CD4-positive, alpha-beta T cell treated with Interleukin-21 for 1 hour (primary cell): Measurements from ENCODE around the gene STARD10.

ENCODE experiments used
- DNase-seq: peaks from one replicate; pipeline ENCODE4 v3.0.0-alpha.2; 2020

STARD10 gene

GRCh38 chr11:72793425-72794367 is at the start of gene STARD10:
STARD10 (minus strand) TSS chr11:72794047; CDS start chr11:72781181, 12,866 bp downstream.
- peak; percentile 95 for DNase-seq

GRCh38 chr11:72842653-72843330 is 48.9 kb upstream of the STARD10 start:
- no peak for DNase-seq

GRCh38 chr11:72842126-72842525 is 48.3 kb upstream of the STARD10 start:
- no peak for DNase-seq

GRCh38 chr11:72841397-72841796 is 47.5 kb upstream of the STARD10 start:
- DNase-seq: no peak

- no peak for DNase-seq
These were observed 46.9 kb upstream of the STARD10 start for GRCh38 chr11:72840780-72841179.

GRCh38 chr11:72838691-72839305 is 45.0 kb upstream of the STARD10 start:
- DNase-seq: no peak

GRCh38 chr11:72836111-72836510 is 42.3 kb upstream of the STARD10 start:
- DNase-seq: no peak

- no peak for DNase-seq
These were observed 41.1 kb upstream of the STARD10 start for GRCh38 chr11:72834905-72835304.

- no peak for DNase-seq
These were observed 40.1 kb upstream of the STARD10 start for GRCh38 chr11:72833811-72834493.

GRCh38 chr11:72833083-72833733 is 39.4 kb upstream of the STARD10 start:
- no peak for DNase-seq

- no peak for DNase-seq
These were observed 38.6 kb upstream of the STARD10 start for GRCh38 chr11:72832301-72833082.

- peak; percentile 59 for DNase-seq
These were observed 37.9 kb upstream of the STARD10 start for GRCh38 chr11:72831521-72832300.

- no peak for DNase-seq
These were observed 36.2 kb upstream of the STARD10 start for GRCh38 chr11:72829884-72830533.

- no peak for DNase-seq
These were observed 35.3 kb upstream of the STARD10 start for GRCh38 chr11:72829178-72829577.

- no peak for DNase-seq
These were observed 34.9 kb upstream of the STARD10 start for GRCh38 chr11:72828692-72829101.

- DNase-seq: no peak
These were observed 34.3 kb upstream of the STARD10 start for GRCh38 chr11:72828081-72828567.

GRCh38 chr11:72827656-72828055 is 33.8 kb upstream of the STARD10 start:
- peak; percentile 21 for DNase-seq

GRCh38 chr11:72826942-72827480 is 33.2 kb upstream of the STARD10 start:
- no peak for DNase-seq

GRCh38 chr11:72826191-72826941 is 32.5 kb upstream of the STARD10 start:
- no peak for DNase-seq
